ENCODE data around the gene SPTAN1.
"Not testable (repeated sequence)": the region's sequence is repeated elsewhere in the genome, so short reads cannot be mapped to it uniquely, and the experiment has no call there.

SPTAN1 gene

GRCh38 chr9:128633601-128634000 is 81.2 kb downstream of the SPTAN1 start:
- FAIRE-seq: no peak

DNA sequence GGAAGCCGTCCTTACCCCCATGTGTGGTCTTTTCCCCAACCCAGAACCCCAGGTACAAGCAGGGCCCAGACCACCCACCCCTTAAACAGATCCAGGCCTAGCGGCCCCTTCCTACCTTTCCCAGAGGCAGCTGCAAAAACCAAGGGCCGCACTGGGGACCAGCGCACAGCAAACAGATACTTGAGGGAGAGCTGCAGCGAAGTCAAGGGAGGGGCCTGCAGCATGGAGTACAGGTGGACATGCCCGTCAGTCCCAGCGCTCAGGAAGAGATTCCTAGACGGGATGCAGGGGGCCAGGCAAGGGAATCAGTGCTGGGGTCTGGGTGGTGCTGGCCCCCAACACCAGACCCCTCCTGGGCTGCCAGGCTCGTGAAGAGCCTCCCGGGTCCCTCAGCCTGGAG is 81.7 kb downstream of the SPTAN1 start:
- FAIRE-seq: no peak

DNA sequence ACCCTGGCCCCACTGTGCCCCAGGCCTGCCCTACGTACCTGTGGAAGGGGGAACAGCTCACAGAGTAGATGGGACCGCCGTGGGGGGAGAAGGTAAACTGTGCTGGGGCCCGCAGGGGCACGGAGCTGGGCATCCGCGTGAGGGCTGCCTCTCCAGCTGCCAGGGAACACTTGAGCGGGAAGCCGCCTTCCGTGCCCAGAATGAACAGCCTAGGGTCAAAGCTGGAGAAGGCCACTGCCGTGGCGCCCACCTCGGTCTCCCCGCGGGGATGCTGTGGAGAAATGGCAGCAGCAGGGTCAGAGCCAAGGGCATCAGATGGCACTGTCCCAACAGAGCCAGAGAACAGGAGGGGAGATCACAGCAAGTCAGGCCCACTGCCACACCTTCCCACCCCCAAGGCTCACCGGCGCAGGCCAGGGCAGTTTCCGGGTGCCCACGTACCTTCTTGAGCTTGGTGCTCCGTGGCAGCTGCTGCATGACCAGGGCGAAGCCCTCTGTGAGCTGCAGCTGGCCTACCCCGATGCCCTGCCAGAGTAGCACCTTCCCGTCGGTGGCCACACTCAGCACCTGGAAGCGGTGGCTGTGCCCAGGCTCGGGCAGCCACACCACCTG is 82.4 kb downstream of the SPTAN1 start:
- no peak for FAIRE-seq

DNA sequence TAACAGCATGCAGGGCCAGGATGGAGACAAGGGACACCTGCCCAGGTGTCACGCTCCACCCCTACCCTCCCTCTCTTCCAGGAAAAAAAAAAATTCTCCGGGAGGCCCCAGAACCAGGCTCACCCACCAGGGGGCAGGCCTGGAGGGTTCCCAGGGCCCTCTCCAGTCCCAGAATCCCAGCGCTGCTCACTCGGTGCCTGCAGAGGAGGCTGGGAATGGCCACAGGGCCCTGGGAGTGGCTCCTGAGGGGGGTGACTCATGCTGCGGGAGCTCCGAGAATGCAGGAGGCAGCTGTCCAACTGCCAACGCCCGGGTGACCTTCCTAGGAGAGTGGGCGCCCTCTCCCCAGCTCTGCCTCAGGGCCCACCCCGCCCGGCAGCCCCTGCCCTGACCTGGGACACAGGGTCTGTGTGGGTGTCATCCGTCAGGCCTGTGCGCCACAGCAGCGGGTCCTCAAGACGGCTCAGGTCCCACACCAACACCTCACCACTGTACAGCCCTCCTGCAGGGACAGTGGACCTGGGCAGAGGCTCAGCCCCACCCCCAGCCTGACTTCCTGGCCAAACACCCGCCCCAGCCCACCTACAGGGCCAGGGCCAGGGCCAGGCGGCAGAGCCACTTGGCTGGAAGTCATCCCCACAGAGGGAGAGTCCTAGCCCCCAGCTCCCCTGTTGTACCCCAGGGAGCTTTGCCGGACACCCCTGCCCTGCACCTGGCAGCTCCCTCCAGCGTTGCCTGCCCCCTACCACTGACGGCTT is 83.1 kb downstream of the SPTAN1 start:
- peak; percentile 84 for FAIRE-seq

GRCh38 chr9:128636024-128636390 is 83.6 kb downstream of the SPTAN1 start:
- no peak for FAIRE-seq

- FAIRE-seq: no peak
Observed at GRCh38 chr9:128636556-128637530, 84.5 kb downstream of the SPTAN1 start.

DNA sequence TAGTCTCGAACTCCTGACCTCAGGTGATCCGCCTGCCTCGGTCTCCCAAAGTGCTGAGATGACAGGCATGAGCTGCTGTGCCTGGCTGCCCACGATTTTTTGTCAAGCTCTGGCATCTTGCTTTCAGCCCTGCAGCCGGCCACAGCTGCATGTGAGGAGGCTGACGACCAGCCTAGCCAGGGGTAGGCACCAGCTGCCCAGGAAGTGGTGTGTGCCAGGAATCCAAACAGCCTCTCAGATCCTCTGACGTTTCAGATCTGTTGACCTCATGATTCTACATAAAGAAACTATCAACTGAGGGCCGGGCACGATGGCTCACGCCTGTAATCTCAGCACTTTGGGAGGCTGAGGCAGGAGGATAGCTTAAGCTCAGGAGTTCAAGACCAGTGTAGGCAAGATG is 85.3 kb downstream of the SPTAN1 start:
- FAIRE-seq: no peak

DNA sequence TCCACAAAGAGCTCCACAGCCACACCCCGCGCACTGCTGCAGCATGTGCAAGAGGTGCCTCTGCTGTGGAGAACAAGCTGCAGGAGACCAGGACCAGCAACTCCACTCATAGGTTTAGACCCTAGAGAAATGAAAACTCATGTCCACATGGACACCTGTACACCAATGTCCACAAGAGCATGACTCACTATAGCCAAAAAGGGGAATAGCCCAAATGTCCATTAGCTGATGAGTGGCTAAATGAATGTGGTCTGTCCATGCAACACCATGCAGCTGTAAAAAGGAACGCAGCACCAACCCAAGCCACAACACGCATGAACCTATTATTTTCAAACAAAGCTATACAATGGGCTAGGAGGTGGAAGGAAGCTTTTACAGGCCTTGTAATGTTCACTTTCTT is 86.2 kb downstream of the SPTAN1 start:
- no peak for FAIRE-seq

DNA sequence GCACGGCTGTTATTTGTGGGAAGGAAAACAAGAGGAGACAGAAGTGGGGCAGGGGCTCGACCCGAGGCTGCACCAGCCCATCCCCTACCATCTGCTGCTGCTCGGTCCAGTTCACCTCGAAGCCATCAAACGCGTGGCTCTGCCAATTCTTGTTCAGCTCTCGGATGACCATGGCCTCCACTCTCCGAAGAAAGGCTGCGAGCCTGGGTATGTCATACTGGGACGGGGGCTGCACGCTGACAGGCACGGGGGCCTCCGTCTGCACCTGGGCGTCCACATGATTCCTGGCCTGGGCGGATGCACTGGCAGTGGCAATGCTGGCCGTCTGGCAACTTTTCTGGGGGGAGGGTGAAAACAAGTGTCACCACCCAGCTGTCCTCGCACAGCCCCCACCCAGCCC is 88.2 kb downstream of the SPTAN1 start:
- no peak for FAIRE-seq

GRCh38 chr9:128642675-128643245 is 90.4 kb downstream of the SPTAN1 start:
- no peak for FAIRE-seq

- no peak for FAIRE-seq
Observed at GRCh38 chr9:128643519-128644300, 91.3 kb downstream of the SPTAN1 start.

DNA sequence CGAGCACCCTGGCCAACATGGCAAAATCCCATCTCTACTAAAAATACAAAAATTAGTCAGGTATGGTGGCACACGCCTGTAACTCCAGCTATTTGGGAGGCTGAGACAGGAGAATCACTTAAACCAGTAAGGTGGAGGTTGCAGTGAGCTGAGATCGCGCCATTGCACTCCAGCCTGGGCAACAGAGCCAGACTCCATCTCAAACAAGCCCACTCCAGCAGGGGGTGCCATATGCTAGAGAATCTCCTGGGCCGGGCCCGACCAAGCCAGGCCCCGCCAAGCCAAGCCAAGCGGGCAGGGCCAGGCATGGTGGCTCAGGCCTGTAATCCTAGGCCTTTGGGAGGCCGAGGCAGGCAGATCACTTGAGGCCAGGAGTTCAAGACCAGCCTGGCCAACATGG is 95.8 kb downstream of the SPTAN1 start:
- not testable (repeated sequence) for FAIRE-seq

- FAIRE-seq: no peak
Observed at GRCh38 chr9:128651798-128652197, 99.4 kb downstream of the SPTAN1 start.

- FAIRE-seq: no peak
Observed at GRCh38 chr9:128653908-128654307, 101.5 kb downstream of the SPTAN1 start.

GRCh38 chr9:128654481-128654880 is 102.1 kb downstream of the SPTAN1 start:
- FAIRE-seq: no peak

GRCh38 chr9:128656416-128657343 is 104.3 kb downstream of the SPTAN1 start, which contains the start of gene DYNC2I2:
Gene DYNC2I2, minus strand, starts transcription at chr9:128656847. Its CDS starts 121 bp downstream, at chr9:128656726.
- FAIRE-seq: no peak

GRCh38 chr9:128657344-128657704 is 104.9 kb downstream of the SPTAN1 start:
- FAIRE-seq: no peak

DNA sequence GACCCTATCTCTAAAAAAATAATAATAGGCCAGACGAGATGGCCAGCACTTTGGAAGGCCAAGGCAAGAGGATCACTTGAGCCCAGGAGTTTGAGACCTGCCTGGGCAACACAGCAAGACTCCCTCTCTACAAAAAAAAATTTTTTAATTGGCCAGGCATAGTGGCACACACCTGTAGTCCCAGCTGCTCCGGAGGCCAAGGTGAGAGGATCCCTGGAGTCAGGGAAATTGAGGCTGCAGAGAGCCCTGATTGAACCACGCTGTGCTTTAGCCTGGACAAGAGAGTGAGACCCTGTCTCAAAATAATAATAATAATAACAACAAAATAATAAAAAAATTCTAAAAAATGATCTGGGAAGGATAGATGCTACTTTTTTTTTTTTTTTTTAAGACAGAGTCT is 105.4 kb downstream of the SPTAN1 start:
- FAIRE-seq: no peak

GRCh38 chr9:128666481-128666941 is 114.1 kb downstream of the SPTAN1 start:
- not testable (repeated sequence) for FAIRE-seq

DNA sequence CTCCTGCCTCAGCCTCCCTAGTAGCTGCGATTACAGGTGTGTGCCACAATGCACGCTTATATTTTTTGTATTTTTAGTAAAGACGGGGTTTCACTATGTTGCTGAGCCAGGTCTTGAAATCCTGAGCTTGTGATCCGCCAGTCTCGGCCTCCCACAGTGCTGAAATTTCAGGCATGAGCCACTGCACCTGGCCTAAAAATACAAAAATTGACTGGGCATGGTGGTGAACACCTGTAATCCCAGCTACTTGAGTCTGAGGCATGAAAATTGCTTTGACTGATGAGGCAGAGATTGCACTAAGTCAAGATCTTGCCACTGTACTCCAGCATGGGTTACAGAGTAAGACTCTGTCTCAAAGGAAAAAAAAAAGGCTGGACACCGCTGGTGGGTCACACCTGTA is 117.4 kb downstream of the SPTAN1 start:
- no peak for FAIRE-seq

GRCh38 chr9:128675382-128675781 is 123.0 kb downstream of the SPTAN1 start:
- no peak for FAIRE-seq
